Muscle of arm (tissue), 12 donors: ENCODE results near the gene MRFAP1L1. TPM values are rescaled to one million over a fixed set of nuclear protein-coding genes. Genes with fewer than 3 reads are reported as not detected.
"Not testable (repeated sequence)": the region's sequence is repeated elsewhere in the genome, so short reads cannot be mapped to it uniquely, and the experiment has no call there.

Experiments used
- DNase-seq: peaks from one replicate; pipeline ENCODE4 v3.0.0-alpha.2; 2013
- polyA plus RNA-seq, 12 donors: library from polyadenylated mRNA; unstranded; fragments of 120-200 nt; gene quantifications; one replicate each; pipeline ENCODE4 v1.2.1, GENCODE V29; 2013; ENCODE audit not compliant: insufficient read length in 12 of 12

The MRFAP1L1 gene
- polyA plus RNA-seq, 12 donors: 50.4 to 76.4 (median 58.7) TPM; not detected in 1

DNA sequence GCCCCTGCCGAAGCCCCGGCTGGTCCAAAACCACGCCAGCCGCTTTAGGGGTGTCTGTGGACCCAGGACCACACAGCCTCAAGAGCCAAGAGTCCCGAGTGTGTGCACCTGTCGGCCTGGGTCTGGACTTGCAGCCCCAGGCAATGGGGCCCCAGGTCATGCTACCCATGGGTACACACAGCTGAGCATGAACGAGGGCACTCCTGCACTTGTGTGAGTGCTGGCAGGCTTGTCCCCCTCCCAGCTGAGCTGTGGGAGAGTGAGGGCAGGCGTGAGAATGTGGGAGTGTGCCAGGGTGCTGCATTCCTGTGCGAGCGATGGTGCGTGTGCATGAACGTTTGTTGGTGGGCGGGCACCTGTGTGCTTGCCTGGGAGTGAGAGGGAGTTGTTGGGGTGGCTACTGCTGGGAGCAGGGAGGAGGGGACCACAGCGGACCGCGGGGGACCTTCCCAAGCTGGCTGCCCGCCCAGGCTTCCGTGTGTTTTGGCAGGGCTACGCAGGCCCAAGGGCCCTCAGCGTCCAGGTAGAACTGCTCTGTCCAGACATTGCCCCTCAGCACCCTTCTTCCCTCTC lies 37.1 kb upstream of the MRFAP1L1 start:
- DNase-seq: no peak

DNA sequence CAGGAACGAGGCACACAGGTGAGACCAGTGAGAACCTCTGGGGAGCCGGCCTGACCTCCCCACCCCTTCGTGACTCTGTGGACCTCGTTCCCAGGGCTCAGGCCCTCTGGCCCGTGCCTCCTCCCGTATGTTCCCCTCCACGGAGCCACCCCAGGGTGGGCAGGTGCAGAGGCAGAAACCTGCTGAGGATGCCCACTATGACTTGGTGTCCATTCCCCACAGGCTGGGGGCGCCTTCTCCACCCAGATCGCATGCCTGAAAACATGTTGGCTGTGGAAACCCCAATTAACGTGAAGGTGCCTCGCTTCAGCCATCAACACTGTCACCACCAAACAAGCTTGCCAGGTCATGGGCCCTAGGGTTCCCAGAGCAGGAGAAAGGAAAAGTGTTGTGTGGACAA lies 33.3 kb upstream of the MRFAP1L1 start:
- DNase-seq: no peak

DNA sequence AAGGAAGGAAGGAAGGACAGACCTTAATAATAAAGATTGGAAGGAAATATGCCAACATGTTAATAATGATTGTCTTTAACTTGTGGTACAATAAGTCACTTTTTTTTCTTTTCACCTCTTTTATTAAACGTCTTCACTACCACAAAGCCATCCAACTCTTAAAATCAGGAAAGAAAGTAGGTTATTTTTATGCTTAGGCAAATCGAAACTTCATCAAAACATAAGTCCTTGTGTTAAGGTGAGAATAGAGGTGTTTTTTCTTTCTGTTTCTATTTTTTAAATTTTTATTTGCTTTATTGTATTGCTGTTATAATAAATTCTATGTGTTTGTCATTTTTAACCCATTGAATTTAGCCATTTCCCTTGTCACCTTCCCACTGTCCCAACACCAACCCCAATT lies 32.8 kb upstream of the MRFAP1L1 start:
- no peak for DNase-seq

DNA sequence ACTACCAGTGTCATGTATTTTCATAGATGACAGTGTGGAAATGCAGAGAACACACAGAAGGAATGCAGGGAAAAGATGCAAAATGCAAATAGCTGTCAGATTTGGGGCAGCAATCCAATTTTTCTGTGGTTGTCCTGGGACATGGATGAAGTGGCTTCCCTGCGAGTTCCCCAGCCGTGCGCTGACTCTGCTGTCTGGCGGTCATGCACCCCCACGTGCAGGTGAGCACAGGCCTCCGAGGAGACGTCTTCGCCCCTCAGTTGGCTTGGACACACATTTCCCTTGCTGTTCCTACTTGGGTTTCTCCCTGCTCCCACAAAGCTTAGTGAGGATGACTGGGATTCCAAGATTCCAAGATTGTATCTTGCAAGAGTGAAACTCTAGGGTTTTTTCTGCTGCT lies 30.7 kb upstream of the MRFAP1L1 start:
- DNase-seq: no peak

DNA sequence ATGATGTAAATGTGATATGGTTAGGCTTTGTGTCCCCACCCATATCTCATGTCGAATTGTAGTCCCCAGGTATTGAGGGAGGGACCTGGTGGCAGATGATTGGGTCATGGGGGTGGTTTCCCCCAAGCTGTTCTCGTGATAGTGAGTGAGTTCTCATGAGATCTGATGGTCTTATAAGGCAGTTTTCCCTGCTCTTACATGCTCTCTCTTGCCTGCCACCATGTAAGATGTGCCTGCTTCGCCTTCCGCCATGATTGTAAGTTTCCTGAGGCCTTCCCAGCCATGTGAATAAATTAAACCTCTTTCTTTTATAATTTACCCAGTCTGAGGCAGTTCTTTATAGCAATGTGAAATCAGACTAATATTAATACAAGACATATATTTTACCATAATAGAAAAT lies 30.3 kb upstream of the MRFAP1L1 start:
- DNase-seq: no peak

DNA sequence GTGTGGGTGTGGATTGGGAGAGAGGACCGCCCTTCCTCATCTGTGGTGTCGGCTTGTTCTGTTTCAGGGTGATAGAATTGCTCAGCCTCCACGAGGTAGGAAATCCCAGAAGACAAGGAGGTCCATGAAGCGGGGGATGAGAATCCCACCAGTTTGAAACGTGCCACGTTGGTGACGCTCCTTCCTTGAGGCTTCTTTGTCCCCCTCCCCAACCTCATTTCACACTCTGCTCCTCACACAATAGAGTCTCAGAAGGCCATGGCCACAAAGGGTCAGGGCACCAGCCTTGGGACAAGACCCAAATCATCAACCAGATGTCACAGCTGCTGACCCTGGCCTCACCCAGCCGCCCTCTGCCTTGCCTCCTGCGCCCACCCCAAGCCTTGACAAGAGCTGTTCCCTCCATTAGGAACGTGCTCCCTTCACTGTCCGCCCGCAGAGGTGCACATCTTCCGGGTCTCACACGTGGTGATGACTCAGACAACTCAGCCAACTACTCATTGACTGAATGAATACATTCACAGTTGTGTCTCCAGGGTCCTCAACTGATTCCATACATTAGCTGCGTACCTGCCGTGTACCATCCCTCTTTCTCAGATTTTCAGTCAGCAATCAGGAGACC lies 24.6 kb upstream of the MRFAP1L1 start:
- DNase-seq: no peak

DNA sequence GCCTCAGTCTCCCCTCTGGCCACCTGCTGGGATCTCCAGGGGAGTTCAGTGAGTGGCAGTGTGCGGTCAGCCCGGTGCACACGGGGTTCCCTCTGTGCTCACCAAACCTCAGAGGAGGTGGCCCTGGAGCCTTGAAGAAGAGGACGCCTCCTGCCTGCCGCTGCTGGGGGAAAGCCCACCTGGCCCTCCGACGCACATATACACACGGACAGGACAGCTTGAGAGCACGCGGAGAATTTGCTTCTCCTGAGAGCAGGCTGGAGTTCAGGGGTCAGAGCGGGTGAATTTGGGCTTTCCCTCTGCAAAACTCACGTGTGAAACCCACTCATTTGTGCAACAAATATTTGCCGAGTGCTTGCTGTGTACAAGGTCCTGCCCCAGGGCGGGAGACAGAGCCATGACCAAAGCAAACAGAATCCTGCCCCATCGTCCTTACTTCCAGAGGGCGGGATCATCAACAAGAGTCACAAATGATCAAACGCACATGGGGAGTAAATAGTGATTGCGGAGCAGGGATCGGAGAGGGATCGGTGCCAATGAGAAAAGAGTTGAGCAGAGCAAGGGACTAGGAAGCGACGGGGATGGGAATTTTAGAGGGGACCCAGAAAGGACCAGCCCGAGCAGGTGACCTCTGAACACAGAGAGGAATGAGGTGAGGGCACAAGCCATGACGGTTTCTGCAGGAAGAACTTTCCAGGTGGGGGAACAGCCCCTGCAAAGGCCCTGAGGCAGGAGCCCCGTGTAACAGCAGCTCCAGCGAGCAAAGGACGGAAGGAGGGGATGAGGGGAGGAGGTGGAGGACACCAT lies 23.9 kb upstream of the MRFAP1L1 start:
- no peak for DNase-seq

DNA sequence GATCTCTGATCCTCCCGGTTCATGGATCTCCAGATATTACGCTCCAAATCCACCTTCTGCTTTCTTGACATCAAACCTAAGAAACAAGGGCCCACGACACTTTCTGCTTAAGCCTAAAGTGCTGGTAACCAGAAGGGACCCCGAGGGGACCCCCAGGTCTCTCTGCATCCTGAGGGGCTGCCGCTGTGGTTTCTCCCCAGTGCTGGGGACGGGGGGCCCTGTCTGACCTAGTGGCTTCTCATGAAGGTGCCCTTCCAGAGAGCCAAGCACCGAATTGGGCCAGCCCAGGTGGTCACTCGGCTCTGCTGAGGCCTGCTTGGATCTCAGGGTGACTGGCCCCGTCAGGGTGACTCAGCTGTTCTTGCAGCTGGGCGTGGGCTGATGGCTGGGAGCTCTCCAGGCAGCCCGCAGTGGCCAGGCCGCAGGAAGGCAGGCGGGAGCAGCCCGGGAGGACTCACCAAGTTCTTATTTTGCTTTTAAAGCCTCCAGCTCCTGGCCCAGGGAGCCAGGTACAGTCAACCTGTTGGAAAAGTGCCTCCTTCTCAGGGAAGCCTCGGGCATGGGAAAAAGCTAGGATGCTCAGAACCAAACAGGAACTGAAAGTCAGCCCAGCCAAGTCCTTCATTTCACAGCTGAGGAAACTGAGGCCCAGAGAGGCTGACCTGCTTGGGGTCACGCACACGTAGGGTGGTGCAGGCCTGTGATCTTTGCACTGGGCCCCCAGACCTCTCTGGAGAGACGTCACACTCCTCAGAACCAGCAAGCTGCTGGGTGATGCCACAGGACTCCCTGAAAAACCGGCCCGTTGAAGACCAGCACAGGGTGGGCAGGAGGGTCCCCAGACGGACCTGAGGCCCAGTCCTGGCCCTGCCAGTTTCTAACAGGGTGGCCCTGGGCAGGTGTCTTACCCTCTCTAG lies 23.0 kb upstream of the MRFAP1L1 start:
- DNase-seq: no peak

DNA sequence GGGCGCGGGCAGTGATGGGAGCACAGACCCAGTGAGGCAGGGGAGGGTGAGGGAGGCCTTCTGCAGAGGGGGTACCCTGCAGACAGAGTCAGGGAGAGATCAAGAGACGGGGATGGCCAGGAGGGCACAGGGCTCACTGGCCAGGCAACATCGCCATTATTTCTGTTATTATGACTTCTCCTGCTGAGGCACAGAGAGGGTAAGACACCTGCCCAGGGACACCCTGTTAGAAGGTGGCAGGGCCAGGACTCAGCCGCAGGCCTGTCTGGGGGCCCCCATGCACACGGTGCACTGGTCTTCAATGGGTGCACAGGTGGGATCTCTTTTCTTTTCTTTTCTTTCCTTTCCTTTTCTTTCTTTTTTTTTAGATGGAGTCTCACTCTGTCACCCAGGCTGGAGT lies 22.1 kb upstream of the MRFAP1L1 start:
- no peak for DNase-seq

DNA sequence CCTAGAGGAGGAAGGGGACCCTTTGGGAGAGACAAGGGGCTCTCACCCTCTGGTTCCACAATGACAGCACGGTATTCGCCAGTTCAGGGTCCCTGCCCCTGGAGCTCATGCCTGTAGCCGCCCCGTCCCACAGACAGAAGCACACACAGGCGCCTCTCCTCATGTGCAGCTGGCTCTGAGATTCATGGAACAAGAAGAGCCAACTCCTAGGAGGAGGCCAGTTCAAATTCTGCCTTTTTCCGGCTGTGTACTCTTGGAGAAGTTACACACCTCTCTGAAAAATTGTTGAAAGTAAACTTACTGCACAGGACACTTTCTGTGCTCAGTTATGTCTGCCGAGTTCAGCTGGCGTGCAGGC lies 21.6 kb upstream of the MRFAP1L1 start:
- DNase-seq: no peak

DNA sequence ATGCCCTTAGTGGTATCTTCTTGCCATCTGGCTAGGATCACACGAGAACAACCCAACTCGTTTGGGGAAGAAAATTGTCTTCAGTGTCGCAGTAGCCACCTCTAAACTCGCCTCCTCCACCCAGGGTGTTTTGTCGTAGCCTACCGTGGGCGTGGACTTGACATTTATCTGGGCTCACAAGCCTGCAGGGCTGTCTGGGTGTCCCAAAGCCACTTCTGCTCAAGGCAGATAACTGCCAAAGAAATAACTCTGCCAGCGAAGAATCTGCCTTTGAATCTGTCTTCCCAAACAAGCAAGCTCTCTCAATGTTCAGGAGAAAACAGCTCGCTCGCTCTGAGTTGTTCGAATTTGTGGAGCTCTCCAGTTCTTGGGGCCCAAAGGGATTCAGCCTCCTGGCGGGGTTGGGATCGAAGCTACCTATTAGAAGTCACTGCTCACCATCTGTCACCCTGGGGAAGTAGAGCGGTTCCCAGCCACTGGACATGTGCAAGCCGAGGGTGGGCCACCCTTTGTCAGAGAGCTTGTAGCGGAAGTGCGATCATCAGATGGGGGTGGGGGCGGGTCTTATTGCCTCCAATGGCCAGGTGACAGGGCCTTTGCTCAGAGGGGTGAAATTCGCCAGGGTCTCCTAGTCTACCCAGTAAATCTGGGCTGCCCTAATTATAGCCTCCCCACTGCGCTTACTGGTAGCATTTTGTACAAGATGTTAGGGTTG lies 21.1 kb upstream of the MRFAP1L1 start:
- DNase-seq: no peak

DNA sequence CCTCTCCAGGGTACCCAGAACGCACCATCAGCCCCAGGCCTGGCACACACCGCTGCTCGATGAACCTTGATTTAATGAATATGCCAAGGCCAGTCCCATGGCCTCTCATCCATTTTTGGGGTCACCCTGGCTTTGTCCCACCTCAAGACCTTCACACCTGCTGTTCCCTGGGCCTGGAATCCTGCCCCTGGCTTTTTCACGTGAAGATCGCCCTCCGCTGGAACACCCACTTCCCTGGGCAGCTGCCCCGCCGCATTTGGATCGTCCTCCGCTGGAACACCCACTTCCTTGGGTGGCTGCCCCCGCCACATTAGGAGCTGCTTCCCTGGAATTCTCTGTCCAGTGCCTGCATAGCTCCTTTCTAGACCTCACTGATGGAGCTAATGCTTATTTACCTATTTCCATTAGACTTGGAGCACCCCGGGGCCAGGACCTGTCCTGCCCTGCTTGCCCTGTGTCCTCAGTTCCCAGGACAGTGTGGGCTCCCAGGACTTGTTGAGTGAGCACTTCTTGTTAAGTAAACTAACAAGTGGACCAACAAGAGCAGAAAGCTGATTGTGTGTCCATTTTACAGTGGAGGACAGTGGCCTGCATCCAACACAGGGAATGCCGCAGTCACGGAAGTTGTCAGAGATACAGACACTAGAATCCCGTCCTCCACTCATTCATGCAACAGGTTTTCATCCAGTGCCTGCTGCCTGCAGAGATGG lies 18.8 kb upstream of the MRFAP1L1 start:
- DNase-seq: no peak

DNA sequence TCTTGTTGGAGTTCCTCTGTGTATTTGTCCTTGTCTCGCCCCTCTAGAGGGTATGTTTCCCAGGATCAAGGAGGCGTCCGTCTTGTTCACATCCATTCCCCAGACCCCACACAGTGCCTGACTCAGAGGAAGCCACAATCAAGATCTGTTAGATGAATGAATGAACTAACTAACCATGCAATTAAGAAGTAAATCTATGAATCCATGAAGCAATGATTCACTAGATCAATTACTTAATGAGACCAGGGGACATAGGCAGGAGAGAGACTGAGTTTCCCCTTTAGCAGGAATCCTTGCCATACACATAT lies 18.2 kb upstream of the MRFAP1L1 start:
- DNase-seq: no peak

DNA sequence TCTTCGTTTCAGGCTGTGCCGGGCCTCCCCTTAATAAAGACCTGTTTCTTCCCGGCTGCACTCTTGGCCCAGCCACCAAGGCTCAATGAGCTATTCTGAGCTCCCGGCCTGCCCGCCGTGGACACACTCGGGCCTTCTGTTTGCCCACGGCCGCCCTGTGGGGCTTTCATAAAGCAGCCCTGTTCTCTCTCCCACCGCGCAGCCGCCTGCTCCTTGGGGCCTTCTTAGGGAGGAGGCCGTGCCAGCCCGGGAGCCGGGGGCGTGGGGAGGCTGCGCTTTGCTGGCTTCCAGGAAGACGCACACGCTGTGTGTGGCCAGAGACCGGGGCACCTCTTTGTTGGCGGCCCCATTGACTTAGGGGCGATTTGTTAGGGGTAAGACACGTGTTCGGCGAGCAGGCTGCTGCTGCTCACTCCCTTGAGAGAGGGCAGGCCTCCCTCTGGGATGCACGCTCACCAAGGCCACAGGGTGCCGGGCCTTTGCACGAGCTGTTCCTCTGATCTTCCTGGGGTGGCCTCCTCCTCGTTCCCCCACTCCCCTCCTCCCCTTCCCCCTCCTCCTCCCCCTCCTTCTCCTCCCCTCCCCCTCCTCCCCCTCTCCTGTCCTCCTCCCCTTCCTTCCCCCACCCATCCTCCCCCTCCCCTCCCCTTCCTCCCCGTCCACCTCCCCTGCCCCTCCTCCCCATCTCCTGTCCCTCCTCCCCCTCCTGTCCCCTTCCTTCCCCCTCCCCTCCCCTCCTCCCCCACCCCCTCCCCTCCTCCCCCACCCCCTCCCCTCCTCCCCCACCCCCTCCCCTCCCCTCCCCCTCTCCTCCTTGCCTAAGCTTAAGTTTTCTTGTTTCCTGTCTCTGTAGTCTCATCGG lies 17.6 kb upstream of the MRFAP1L1 start:
- no peak for DNase-seq

DNA sequence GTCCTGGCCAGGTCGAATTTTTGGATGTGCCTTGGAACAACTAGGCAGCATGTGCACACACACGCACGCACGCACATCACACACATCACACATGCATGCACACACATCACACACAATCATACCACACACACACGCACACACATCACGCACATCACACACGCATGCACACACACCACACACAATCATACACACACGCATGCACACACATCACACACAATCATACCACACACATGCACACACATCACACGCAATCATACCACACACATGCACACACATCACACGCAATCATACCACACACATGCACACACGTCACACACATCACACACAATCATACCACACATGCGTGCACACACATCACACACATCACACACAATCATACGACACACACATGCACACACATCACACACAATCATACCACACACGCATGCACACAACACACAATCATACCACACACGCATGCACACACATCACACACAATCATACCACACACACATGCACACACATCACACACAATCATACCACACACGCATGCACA lies 15.8 kb upstream of the MRFAP1L1 start:
- not testable (repeated sequence) for DNase-seq

DNA sequence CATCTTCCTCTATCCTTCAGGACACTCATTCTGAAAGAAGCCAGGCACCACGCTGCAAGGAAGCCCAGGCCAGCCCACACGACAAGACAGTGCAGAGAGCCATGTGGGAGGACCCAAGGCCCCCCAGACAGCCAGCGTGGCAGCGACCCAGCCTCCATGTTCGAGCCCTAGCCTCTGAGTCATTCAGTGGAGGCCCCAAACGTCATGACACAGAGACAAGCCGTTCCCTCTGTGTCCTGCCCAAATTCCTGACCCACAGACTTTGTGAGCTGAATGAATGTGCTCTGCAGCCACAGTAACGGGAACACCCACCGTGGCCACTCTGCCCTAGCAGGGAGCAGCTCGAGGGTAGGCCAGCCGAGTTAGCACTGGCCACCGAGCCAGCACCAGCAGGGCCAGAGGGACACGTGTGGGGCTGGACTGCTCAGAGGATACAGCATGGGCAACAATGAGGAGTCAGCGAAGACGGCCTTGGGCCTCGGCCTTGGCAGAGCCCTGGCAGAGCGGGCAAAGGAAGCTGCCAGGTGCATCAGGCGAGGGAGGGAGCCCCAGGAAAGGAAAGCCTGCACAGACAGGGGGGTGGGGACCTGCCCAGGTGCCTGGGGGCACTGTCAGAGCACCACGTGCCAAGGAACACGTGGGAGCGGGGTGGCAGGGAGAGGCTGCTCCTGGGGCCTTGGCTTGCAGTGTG lies 14.9 kb upstream of the MRFAP1L1 start:
- no peak for DNase-seq

DNA sequence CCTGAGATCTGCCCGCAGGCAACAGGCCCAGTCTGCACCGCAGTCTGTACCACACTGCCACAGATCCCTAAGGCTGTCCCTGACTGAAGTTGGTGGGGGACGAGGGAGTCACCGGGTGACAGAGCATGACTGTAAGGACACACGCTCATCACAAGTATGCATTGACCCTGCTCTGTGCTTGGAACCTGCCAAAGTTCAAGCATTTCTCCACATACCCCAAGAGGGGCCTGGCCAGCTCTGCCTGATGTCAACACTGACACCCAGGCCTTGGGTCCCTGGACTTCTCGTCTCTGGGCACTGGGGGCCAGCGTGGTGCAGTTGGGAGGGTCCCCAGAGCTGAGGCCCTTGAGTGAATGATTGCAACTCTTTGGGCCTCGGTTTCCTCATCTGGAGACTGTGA lies 14.2 kb upstream of the MRFAP1L1 start:
- DNase-seq: no peak

DNA sequence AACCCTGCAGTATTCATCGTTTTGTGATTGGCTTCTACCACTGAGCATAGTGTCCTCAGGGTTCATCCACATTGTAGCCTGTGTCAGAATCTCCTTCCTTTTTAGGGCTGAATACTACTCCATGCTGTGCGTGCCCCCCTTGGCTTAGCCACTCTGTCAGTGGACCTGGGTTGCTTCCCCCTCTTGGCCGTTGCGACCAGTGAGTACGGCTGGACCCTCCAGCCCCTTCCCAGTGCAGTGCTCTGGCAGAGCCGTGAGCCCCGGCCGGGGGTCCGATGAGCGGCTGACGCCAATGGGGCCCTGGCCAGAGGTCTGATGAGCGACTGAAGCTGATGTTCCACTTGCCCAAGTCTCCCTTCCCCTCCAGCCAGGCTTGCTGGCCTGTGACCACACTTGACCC lies 13.2 kb upstream of the MRFAP1L1 start:
- DNase-seq: no peak

DNA sequence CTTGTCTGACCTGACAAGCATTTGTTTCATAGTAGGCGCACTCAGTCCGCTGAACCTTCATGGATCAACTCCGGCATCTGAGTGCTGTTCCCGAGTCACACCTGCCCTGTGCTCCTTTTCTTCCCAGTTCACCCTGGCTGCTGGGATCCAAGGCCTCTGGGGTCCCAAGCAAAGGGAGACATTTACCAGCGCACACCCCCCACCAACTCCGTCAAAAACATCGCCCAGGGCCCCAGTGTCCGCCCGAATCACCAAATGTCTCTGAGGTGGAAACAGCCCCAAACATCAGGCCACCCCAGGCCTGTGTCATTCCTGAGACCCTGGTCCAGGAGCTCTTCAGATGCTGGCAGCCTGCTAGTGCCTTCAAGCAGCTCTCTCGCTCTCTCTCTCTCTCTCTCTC lies 11.5 kb upstream of the MRFAP1L1 start:
- DNase-seq: no peak
